ENCODE measurements around the gene MCTP1. TPM values are rescaled to one million over a fixed set of nuclear protein-coding genes. Genes with fewer than 3 reads are reported as not detected.

MCTP1 gene
- total RNA-seq, 4 donors from 2014 or later = 11.2 to 43.6 (median 16.8) TPM

DNA sequence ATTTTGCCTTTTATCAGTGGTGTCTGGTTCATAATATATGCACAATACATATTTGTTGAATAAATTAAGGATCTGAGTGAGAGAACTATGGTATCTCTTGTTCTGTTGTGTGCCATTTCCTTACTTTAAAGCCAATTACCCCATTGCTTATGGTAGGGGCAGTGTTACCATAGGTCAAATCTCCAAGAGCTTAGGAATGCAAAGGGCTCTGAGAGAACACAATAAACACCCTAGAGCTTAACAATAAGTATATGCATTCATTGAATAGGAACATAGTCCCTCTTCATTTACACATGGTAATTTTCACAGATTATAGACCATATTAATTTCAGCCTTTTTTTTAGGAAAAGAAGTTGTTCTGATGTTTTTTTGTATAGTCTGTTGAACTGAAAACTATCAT, 112.2 kb downstream of the MCTP1 start:
- H3K9me3 ChIP-seq = no peaks in the 10 kb centered on the region
- no peaks in the 10 kb centered on the region for H3K36me3 ChIP-seq
- H3K27ac ChIP-seq (replicated peaks in 1 of 4) = no peak overlapping the region
- H3K27me3 ChIP-seq = no peaks in the 10 kb centered on the region
- H3K4me1 ChIP-seq = no peaks in the 10 kb centered on the region
- H3K4me3 ChIP-seq = no peak overlapping the region
- no peak for DNase-seq (ENCODE audit: extremely low spot score)
- intact Hi-C loops (cut with DNase I) = no loop called here
- TF ChIP-seq POLR2AphosphoS5 (IDR thresholded peaks at IDR 0.05) (no peak), EP300 (IDR thresholded peaks at IDR 0.05) (no peak), POLR2A (IDR thresholded peaks at IDR 0.05; ENCODE audit: low read depth) (no peak)
- TF ChIP-seq, protein P1, sequence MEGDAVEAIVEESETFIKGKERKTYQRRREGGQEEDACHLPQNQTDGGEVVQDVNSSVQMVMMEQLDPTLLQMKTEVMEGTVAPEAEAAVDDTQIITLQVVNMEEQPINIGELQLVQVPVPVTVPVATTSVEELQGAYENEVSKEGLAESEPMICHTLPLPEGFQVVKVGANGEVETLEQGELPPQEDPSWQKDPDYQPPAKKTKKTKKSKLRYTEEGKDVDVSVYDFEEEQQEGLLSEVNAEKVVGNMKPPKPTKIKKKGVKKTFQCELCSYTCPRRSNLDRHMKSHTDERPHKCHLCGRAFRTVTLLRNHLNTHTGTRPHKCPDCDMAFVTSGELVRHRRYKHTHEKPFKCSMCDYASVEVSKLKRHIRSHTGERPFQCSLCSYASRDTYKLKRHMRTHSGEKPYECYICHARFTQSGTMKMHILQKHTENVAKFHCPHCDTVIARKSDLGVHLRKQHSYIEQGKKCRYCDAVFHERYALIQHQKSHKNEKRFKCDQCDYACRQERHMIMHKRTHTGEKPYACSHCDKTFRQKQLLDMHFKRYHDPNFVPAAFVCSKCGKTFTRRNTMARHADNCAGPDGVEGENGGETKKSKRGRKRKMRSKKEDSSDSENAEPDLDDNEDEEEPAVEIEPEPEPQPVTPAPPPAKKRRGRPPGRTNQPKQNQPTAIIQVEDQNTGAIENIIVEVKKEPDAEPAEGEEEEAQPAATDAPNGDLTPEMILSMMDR (IDR thresholded peaks at IDR 0.05) = no peak

DNA sequence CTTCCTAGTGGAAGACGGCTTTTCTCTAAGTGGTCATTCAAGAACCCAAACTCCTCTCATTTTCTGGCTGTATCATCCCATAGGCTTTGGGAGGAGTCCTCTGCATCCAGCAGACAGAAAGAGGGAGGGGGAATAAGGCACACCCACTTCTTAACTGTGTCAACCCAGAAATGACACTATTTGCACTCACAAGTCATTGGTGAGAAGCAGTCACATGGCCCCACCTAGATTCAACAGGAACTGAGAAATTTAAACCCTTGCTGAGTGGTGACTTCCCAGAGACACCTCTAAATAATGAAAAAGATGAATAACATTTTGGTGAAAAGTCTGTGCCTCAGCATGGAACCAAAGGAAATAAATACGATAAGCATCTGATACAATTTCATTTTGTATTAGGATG, 120.0 kb downstream of the MCTP1 start:
- no peak overlapping the region for H3K4me3 ChIP-seq
- TF ChIP-seq POLR2A (IDR thresholded peaks at IDR 0.05; ENCODE audit: low read depth) = no peak
- TF ChIP-seq POLR2AphosphoS5 (IDR thresholded peaks at IDR 0.05) = no peak
- TF ChIP-seq, protein P1 (IDR thresholded peaks at IDR 0.05) = no peak
- TF ChIP-seq EP300 (IDR thresholded peaks at IDR 0.05) = no peak
- intact Hi-C loops (cut with DNase I) = no loop called here
- 89% methylated on average over 2 of the region's 2 CpGs for WGBS
- H3K4me1 ChIP-seq = no peaks in the 10 kb centered on the region
- no peaks in the 10 kb centered on the region for H3K9me3 ChIP-seq
- no peaks in the 10 kb centered on the region for H3K27me3 ChIP-seq
- H3K27ac ChIP-seq (replicated peaks in 1 of 4) = no peak overlapping the region
- no peaks in the 10 kb centered on the region for H3K36me3 ChIP-seq
- no peak for DNase-seq (ENCODE audit: extremely low spot score)

DNA sequence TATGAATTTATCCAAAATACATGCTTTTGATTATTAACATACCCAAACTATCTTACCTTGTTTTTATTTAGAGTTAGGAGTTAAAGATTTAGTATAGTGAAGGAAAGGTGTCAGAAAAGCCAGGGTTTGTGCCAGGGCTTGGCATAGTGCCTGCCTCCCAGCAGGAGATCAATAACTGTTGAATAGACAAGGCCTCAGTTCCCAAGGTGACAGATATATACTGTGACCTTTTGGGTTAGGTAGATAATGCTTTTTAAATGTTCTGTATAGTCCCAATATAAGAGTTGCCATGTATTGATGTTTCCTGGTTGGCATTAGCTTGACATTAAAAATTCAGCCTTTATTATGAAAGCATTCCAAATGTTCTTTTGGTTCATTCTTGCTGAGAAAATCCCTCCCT, 121.8 kb downstream of the MCTP1 start:
- H3K27ac ChIP-seq (replicated peaks in 1 of 4) = no peak overlapping the region
- no peaks in the 10 kb centered on the region for H3K36me3 ChIP-seq
- DNase-seq (ENCODE audit: extremely low spot score) = no peak
- H3K4me1 ChIP-seq = no peaks in the 10 kb centered on the region
- H3K4me3 ChIP-seq = no peak overlapping the region
- no peaks in the 10 kb centered on the region for H3K27me3 ChIP-seq
- TF ChIP-seq POLR2AphosphoS5 (IDR thresholded peaks at IDR 0.05) = no peak
- no peak for TF ChIP-seq POLR2A (IDR thresholded peaks at IDR 0.05; ENCODE audit: low read depth)
- no peak for TF ChIP-seq EP300 (IDR thresholded peaks at IDR 0.05)
- TF ChIP-seq, protein P1 (IDR thresholded peaks at IDR 0.05) = no peak
- no peaks in the 10 kb centered on the region for H3K9me3 ChIP-seq
- intact Hi-C loops (cut with DNase I) = no loop called here

DNA sequence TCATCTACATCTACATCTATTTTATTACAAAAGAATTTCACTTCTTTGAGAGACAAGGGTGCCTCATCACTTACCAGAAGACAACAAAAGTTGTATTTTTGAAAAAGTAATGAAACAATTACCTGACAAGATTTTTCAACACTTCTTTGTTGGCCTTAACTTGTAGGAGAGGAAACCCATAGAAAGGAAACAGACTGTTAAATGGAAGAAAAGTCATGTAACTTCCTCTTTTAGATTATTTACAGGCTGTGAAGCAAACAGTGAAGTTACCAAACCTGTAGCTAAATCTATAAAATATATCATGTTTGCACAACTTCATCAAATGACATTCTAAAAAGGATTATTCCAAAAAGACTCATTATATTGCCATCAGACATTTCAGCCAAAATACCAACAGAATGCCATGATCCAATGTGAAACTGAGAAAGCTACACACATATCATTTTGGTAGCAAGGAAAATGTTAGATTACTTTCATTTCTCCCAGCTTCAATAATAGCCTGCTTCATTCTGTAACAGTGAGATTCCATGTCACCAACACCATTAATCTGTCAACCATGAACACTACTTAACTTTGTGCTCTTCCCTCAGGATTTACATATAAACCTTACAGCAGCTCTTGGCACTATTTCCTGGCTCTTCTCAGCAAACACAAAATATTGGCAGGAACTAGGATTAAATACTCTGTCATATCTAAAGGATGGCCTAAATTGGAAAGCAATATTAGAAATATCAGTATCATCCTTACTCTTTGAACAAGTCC, 122.5 kb downstream of the MCTP1 start:
- no peak for DNase-seq (ENCODE audit: extremely low spot score)
- Histone ChIP-seq H3K27me3 (no peaks in the 10 kb centered on the region), H3K9me3 (no peaks in the 10 kb centered on the region), H3K27ac (replicated peaks in 1 of 4) (no peak overlapping the region), H3K4me3 (no peak overlapping the region), H3K36me3 (no peaks in the 10 kb centered on the region), H3K4me1 (no peaks in the 10 kb centered on the region)
- intact Hi-C loops (cut with DNase I) = no loop called here
- TF ChIP-seq POLR2A (IDR thresholded peaks at IDR 0.05; ENCODE audit: low read depth) (no peak), POLR2AphosphoS5 (IDR thresholded peaks at IDR 0.05) (no peak), EP300 (IDR thresholded peaks at IDR 0.05) (no peak)
- TF ChIP-seq, protein P1 (IDR thresholded peaks at IDR 0.05) = no peak

DNA sequence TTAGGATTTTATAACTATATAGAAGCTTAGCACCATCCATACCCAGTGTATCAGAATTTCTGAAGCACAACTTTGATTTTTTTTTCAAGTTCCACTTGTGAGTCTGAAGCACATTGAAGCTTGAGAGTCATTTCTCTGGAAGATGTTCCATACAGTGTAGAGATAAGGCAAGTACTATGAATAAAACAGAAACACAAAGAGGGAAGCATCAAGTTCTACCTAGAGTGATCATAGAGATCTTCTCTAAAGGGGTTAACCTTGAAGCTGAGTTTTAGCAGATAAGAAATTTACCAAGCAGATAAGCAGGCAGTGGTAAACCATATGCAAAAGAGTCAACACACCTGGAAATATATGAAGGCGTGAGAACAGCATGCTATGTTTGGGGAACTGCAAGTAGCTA, 125.3 kb downstream of the MCTP1 start:
- Histone ChIP-seq H3K27me3 (no peaks in the 10 kb centered on the region), H3K36me3 (no peaks in the 10 kb centered on the region), H3K4me1 (no peaks in the 10 kb centered on the region), H3K9me3 (no peaks in the 10 kb centered on the region), H3K4me3 (no peak overlapping the region), H3K27ac (replicated peaks in 1 of 4) (no peak overlapping the region)
- 84% methylated on average over 1 of the region's 1 CpG for WGBS
- intact Hi-C loops (cut with DNase I) = no loop called here
- TF ChIP-seq EP300 (IDR thresholded peaks at IDR 0.05) = no peak
- no peak for TF ChIP-seq POLR2AphosphoS5 (IDR thresholded peaks at IDR 0.05)
- TF ChIP-seq, protein P1 (IDR thresholded peaks at IDR 0.05) = no peak
- no peak for TF ChIP-seq POLR2A (IDR thresholded peaks at IDR 0.05; ENCODE audit: low read depth)
- DNase-seq (ENCODE audit: extremely low spot score) = no peak

Data from esophagus muscularis mucosa (tissue), 4 donors.